HS-27A (cell line): ENCODE measurements around the gene TMA7.
"Not testable (repeated sequence)": the region's sequence is repeated elsewhere in the genome, so short reads cannot be mapped to it uniquely, and the experiment has no call there.

ENCODE experiments used
- DNase-seq: peaks from one replicate; pipeline ENCODE4 v3.0.0-alpha.2; 2012; ENCODE audit warnings: low read depth, missing footprints

The TMA7 gene

DNA sequence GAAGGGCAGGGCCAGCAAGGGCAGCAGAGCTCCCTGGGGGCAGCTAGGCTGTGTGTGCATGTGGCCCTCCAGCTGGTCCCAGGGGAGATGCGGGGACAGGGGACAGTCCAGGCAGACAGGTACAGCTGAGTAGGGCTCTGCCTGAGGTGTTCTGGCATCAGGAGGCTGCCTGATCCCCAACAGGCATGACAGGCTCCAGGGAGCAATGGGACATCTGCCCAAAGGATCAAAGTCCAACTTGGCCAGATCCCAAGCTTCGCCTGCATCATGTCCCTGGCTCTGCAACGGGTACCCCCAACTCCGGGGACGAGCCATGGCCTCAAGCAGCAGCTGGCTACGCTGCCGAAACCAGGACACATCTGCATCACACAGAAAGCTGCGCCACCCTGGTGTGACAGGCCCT lies 28.3 kb downstream of the TMA7 start:
- DNase-seq = no peak

- DNase-seq = no peak
Measured at GRCh38 chr3:48469046-48469915, 29.2 kb downstream of the TMA7 start.

GRCh38 chr3:48470286-48470685 lies 30.2 kb downstream of the TMA7 start:
- DNase-seq = no peak

- DNase-seq = no peak
Measured at GRCh38 chr3:48472673-48472922, 32.5 kb downstream of the TMA7 start.

DNA sequence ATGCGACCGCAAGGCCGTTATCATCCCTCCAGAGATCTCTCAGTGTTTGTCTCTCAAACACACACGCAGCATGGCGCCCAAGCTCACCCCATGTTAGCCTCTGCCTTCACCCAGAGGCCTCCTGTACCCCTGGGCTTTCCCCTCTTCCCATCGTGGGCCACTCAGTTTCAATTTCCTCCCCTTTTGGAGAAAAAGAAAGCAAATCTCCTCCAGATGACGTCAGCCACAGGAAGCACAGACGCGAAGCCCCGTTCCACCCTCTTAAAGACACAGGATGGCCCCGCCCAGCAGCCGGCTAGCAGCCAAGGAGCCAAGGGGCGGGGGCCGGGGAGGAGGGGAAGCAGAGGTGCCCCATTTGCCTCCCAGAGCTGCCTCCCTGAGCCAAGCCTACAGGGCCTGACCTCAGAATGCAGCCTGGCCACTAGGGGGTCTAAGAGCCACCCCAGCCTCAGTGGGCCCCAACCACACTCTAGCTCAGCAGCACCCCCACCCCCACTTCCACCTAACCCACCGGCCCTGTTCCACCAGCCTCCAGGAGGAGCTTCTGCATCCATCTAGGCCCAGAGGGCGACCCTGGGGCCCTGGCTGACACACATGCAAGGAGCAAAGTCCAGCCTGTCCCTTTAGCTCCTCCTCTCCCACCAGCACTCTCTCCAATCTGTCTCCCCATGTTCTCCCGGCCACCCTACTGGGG lies 33.0 kb downstream of the TMA7 start:
- DNase-seq = peak; percentile 90

DNA sequence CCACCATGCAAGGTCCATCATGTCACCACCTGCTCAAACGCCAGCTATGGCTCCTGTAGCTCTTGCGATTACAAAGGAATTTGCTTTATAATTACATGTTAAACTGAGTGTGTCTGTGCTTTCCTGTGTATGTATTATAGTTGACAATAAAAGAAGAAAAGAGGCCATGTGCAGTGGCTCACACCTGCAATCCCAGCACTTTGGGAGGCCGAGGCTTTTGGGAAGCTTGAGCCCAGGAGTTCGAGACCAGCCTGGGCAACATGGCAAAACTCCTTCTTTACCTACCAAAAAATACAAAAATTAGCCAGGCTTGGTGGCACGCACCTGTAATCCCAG lies 33.5 kb downstream of the TMA7 start:
- no peak for DNase-seq

DNA sequence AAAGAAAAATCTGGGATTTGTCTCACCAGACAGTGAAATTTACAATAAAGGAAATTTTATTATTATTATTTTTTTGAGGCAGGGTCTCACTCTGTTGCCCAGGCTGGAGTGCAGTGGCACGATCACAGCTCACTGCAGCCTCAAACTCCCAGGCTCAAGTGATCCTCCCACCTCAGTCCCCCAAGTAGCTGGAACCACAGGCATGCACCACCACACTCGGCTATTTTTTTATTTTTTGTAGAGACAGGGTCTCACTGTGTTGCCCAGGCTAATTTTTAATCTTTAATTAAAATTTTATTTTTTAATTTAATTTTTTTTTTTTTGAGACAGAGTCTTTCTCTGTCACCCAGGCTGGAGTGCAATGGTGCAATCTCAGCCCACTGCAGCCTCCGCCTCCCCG lies 34.0 kb downstream of the TMA7 start:
- DNase-seq = not testable (repeated sequence)

GRCh38 chr3:48474619-48475018 lies 34.6 kb downstream of the TMA7 start:
- DNase-seq = no peak

- DNase-seq = no peak
Measured at GRCh38 chr3:48475188-48475587, 35.1 kb downstream of the TMA7 start.

GRCh38 chr3:48476426-48477053 lies 36.5 kb downstream of the TMA7 start:
- DNase-seq = no peak

- DNase-seq = no peak
Measured at GRCh38 chr3:48477959-48478520, 38.0 kb downstream of the TMA7 start.

DNA sequence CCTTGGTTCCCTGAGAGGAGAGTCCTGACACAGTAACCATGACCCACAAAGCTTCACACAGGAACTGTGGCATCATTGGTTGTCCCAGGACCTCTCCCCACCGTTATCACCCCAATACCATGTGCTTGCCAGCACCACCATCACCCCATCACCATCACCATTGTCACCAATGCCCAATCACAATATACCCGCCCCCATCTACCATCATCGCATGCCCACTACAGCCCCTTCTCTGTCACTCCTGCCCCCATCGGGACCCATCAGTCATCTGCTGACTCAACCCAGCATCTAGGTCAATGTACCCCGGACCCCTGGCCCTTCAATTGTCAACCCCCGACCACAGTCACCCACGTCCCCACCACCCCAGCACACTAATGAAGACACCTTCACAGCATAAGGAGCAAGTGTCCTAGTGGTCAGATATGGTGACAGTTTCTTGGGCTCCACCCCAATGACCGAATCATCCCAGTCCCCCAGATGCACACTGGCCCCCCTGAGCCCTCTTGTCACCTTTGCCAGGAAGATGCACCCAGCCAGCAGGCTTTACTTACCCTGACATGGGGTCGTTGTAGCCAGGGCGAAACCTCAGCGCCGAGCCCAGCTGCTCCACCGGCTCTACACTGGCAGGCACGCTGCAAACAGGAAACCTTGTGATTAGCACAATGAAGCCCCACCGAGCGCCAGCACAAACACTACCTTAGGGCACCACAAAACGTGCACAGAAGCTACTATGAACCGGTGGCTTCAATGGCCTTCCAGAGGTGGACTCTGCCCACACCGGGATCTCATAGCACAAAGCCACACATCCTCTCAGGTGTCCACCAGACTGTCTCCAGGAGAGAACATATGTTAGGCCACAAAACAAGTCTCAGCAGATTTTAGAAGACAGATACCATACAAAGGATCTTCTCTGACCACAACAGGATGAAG lies 38.8 kb downstream of the TMA7 start:
- no peak for DNase-seq

DNA sequence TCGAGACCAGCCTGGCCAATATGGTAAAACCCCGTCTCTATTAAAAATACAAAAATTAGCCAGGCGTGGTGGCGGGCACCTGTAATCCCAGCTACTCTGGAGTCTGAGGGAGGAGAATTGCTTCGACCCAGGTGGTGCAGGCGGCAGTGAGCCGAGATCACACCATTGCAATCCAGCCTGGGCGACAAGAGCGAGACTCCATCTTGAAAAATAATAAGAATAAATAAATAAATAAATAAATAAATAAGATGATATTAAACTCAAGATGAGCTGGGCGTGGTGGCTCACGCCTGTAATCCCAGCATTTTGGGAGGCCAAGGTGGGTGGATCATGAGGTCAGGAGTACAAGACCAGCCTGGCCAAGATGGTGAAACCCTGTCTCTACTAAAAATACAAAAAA lies 40.8 kb downstream of the TMA7 start:
- not testable (repeated sequence) for DNase-seq

DNA sequence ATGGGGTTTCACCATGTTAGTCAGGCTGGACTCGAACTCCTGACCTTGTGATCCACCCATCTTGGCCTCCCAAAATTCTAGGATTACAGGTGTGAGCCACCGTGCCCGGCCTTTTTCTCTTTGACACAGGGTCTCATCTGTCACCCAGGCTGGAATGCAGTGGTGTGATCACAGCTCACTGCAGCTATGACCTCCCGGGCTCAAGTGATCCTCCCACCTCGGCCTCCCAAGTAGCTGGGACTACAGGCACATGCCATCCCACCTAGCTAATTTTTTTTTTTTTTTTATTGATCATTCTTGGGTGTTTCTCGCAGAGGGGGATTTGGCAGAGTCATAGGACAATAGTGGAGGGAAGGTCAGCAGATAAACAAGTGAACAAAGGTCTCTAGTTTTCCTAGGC lies 42.8 kb downstream of the TMA7 start:
- not testable (repeated sequence) for DNase-seq

DNA sequence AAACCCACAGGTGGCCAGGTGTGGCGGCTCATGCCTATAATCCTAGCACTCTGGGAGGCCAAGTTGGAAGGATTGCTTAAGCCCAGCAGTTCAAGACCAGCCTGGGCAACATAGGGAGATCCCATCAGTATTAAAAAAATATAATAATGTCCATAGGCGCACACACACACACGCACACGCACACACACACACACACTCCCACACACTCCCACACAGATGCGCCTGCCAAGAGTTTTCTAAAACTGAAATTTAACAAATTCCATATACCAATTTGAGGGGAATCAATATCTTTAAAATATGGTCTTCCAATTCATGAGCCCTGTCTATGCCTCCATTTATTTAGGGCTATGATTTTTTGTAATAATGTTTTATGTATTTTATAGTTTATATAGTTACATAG lies 46.9 kb downstream of the TMA7 start:
- no peak for DNase-seq

- no peak for DNase-seq
Measured at GRCh38 chr3:48492461-48493202, 52.6 kb downstream of the TMA7 start.

DNA sequence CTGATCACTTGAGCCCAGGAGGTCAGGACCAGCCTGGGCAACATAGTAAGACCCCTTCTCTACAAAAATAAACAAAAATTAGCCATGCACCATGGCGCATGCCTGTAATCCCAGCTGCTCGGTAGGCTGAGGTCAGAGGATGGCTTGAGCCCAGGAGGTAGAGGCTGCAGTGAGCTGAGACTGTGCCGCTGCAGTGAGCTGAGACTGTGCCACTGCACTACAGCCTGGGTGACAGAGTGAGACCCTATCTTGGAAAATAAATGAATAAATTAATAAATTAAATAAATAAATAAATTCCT lies 53.1 kb downstream of the TMA7 start:
- no peak for DNase-seq
